LHCN-M2 (cell line): ENCODE data around the gene SLC6A8. TPM values are rescaled to one million over a fixed set of nuclear protein-coding genes. Genes with fewer than 3 reads are reported as not detected.

ENCODE experiments used
- DNase-seq: peaks from one replicate; pipeline ENCODE4 v3.0.0-alpha.2; 2012; ENCODE audit warnings: low read depth
- polyA plus RNA-seq: library from polyadenylated mRNA; unstranded; fragments of >200 nt; gene quantifications from one replicate; pipeline ENCODE4 v1.2.1, GENCODE V29; 2012; ENCODE audit warnings: missing spikeins
- total RNA-seq: library from RNA; depleted of rRNA; stranded (reverse); fragments of >200 nt; gene quantifications from 2 replicates; pipeline ENCODE4 v1.2.3, GENCODE V29; 2014; rRNA removed

The SLC6A8 gene
- 10.2 and 13.7 TPM in 2 replicates for total RNA-seq
- 15.2 TPM for polyA plus RNA-seq

DNA sequence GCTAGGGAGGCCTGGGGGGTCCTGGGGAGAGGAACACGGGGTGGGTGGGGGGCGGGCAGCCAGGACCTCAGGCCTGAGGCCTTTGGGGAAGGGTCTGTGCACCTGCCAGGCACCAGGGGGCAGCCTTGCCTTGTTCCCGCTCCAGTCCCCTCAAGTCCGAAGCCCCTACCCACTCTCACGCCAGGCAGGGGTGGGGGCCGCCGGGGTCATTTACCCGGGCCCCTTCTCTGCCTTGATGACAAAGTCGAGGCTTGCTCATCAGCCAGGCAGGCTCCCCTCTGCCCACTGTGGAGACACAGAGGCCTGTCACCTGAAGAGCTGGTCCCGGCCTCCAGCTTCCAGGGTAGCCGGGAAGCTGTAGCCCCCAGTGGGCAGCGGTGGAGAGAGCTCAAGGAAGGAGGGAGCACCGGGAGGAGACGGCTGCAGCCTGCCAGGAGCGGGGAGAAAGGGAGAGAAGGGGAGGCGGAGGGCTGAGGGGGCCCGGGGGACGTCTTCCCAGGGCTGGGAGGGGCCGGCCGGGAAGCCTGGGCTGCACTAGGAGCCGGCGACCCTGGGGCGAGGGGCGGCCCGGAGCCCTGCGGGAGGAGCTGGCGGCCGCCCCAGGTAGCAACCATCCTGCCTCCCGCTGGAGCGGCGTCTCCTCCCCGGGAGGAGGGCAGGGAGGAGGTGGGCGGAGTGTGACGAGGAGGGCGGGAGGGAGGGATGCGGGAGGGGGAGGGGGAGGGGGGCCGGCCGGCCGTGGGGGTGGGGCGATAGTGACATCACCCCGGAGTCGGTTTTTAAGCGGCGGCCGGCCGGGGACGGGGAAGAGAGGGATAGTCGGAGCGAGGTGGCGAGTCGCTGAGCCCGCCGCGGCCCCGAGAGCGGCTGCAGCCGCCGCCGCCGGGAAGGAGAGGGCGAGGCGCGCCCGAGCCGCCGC is at the start of gene SLC6A8:
TSS of gene SLC6A8 (plus strand) at position 806 of the 919 bp plus-strand sequence. CDS start 649 bp downstream, outside the sequence.
- DNase-seq, result peak; percentile 32

GRCh38 chrX:153638041-153638371 is 49.7 kb upstream of the SLC6A8 start:
- DNase-seq, result no peak

- no peak for DNase-seq
These were observed 49.1 kb upstream of the SLC6A8 start for GRCh38 chrX:153638436-153639176.

DNA sequence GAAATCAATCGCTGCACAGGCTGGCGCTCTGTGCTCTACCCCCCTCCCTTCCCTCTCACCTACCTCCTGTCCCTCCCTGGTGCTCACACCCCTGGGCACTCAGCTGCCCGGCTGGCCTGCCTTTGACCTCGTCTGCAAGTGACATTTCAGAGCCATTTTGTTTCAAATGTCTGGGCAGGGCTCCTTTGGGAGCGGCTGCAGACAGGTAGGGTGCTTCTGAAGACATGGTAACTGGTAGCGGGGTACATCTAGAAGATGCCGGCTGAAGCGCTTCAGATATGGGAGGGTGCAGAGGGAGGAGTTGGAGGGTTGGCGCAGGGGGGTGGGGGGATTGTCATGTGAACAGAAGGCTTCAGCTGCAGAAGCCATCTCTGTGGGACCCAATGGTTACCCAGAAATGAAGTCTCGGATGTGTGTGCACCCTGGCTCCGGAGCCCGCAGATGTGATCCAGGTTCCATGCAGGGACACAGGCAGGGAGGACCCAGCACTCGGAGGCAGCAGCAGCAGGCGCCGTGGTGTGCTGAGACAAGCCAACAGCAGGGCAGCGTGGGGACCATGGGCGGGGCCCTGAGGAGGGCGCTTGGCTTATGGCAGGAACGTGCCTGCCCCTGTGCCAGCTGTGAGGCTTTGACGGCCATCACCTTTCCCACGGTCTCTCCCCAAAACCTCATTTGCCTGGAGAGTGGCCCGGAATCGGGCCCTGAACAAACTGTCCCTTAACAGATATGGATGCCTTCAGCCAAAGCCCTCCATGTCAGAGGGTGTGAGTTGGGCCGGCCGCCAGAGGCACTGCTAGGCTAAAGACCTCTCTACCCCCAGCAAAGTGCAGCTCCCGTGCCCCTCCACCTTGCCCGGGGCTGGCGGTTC is 48.3 kb upstream of the SLC6A8 start:
- DNase-seq, result no peak

- no peak for DNase-seq
These were observed 47.6 kb upstream of the SLC6A8 start for GRCh38 chrX:153640045-153640686.

GRCh38 chrX:153640736-153641575 is 46.8 kb upstream of the SLC6A8 start:
- DNase-seq, result no peak

- DNase-seq, result no peak
These were observed 46.1 kb upstream of the SLC6A8 start for GRCh38 chrX:153641627-153642026.

DNA sequence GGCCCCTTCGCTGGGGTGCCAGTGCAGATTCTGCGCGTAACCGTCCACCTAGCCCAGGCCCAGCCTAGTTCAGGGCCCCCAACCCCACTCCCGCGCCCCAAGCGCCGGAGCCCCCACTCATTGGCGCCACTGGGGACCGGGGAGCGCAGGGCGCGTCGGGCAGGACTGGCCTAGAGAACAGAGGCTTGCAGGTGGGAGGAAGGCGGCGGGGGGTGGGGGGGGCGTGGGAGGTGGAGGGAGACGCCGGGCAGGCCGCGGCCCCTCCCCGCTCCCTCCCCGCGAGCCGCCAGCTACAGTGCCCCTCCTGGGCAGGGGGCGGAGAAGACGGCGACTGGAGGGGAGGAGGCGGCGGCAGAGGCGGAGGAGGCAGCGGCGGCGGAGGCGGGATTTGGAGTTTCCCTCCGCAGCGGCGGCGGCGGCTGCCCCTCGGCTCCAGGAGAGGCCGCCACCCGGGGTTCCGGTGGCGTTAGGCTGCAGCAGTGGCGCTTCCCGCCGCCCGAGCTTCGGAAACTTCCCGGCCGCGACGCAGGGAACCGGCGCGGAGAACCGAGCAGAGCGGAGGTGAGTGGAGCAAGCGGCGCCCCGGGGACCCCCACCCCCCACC is 45.6 kb upstream of the SLC6A8 start:
- no peak for DNase-seq

- DNase-seq, result no peak
These were observed 44.9 kb upstream of the SLC6A8 start for GRCh38 chrX:153642655-153643430.

DNA sequence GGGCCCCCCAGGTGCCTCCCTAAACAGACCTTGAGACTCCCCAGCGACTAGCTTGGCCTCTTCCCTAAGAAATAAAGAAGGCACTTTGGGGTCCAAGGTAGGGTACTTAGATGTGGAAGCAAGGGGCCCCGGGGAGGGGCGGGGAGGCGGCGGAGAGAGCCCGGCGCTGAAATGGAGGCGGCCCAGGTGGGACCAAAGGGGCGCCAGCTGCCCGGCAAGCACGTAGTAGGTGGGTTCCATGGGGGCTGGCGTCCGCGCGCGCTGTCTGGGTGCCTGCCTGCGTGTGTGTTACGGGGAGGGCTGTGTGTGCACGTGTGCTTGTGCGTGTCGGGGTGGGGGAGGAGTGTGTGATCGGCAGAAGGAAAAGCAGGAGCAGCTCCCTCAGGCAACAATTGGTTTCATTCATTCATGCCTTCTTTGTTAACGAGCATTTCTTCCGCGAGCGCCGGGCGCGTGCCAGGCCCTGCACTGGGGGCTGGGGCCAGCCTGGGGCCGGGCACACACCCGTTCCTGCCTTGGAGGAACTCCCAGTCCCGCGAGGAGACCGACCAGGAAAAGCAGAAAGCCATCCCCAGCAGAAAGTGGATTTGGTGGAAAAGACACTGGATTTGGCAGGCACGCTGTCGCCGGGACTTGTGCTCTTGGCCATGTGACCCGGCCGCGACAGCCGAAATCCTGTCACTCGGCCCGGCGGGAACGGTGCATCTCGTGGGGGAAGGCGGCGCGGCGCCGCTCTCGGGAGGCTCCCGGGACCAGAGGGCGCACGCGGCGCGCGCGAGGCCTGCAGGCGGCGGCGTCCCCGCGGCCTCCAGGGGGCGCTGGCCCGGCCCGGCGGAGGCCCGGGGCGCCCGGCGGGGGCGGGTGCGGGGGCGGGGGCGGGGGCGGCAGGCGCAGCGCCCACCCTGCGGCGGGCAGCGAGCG is 44.0 kb upstream of the SLC6A8 start:
- no peak for DNase-seq

DNA sequence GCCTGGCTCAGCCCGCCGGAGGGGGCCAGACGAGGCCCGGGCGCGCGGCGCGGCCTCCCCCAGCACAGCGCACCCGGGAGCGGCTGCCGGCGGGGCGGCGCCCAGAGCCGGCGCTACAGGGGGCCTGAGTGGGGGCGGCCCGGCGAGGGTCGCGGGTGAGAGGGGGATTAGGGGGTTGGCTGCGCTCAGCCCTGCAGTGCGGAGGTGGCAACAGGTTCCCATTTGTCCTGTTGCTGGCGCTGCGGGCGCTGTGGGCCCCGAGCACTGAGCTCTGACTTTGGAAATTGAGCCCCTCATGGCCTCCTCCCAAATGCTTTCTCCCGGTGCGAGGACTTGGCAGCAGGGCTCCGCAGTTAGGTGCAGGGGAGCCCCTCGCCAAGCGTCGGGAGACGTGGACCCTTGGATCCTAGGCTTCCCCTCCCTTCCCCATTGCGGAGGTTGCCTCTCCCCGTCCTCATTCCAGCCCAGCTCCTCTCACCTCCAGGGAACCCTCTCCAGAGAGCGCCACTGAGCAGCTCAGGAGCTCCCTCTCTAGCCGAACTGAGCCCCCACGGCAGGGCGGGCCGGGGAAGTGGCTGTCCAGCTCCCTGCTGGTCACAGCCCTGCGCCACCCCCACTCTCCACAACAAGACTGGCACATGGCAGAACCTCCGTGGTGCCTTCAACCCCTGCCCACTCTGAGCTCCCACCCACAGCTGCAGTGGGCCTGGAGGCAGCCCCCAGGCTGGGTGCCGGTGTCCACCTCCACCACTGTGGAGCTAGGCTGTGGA is 43.2 kb upstream of the SLC6A8 start:
- no peak for DNase-seq

GRCh38 chrX:153645151-153645550 is 42.6 kb upstream of the SLC6A8 start:
- no peak for DNase-seq

GRCh38 chrX:153645921-153646488 is 41.7 kb upstream of the SLC6A8 start:
- DNase-seq, result no peak

DNA sequence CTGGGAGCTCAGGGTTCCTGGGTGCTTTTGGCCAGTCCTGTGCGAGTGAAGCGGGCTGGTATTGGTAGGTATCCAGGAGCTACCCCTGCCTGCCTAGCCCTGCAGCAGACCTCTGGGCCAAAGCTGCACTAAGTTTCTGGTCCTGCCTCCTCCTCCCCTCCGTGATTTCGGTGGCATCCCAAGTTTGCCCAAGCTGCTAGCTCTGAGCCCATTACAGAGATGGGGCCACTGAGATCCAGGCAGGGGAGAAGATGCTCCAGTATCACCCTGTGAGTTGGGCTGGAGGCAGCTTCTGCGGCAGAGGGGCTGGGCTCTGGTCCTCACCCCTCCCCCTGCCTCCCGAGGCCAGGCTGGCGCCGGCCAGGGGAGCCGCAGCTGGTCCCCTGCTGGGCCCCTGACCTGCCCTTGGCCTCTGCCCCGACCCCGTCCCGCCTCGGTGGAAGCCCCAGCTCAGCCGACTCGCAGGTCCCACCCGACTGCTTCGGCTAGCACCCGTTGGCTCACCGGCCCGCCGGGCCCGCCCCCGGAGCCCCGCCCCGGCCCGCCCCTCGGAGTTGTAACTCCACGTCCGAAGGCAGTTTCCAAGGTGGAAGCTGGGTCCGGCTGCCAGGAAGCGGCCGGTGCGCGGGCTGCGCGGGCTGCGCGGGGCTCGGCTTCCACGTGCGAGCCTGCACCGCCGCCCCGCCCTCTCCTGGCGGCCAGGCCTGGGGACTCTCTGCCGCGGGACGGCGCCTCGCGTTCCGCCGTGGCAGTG is 40.9 kb upstream of the SLC6A8 start, which contains the start of gene DUSP9:
TSS of gene DUSP9 (plus strand) at position 584 of the 754 bp plus-strand sequence. CDS start 751 bp downstream, outside the sequence.
- DNase-seq, result no peak

- DNase-seq, result no peak
These were observed 40.0 kb upstream of the SLC6A8 start for GRCh38 chrX:153647461-153648357.
